ENCODE data around the gene RAP1GAP.
A peak's percentile ranks its signal among the peaks of the same experiment; 100 is the strongest.

The RAP1GAP gene

GRCh38 chr1:21576031-21576797 lies 92.9 kb downstream of the RAP1GAP start:
- no peak overlapping the region for H3K4me3 ChIP-seq (ENCODE audit: low read depth, low read length)
- no peak for TF ChIP-seq CTCF (IDR thresholded peaks at IDR 0.05; ENCODE audit: low read depth, low read length)

GRCh38 chr1:21575351-21575942 lies 93.7 kb downstream of the RAP1GAP start:
- TF ChIP-seq CTCF (IDR thresholded peaks at IDR 0.05; ENCODE audit: low read depth, low read length): no peak

GRCh38 chr1:21574466-21575151 lies 94.5 kb downstream of the RAP1GAP start:
- H3K4me3 ChIP-seq (ENCODE audit: low read depth, low read length): no peak overlapping the region
- no peak for TF ChIP-seq CTCF (IDR thresholded peaks at IDR 0.05; ENCODE audit: low read depth, low read length)

More at GRCh38 chr1:21575351-21575942, 93.7 kb downstream of the RAP1GAP start:
- no peak overlapping the region for H3K4me3 ChIP-seq (ENCODE audit: low read depth, low read length)

GRCh38 chr1:21573971-21574465 lies 95.1 kb downstream of the RAP1GAP start:
- no peak overlapping the region for H3K4me3 ChIP-seq (ENCODE audit: low read depth, low read length)
- TF ChIP-seq CTCF (IDR thresholded peaks at IDR 0.05; ENCODE audit: low read depth, low read length): peak; percentile 64

- no peak overlapping the region for H3K4me3 ChIP-seq (ENCODE audit: low read depth, low read length)
- no peak for TF ChIP-seq CTCF (IDR thresholded peaks at IDR 0.05; ENCODE audit: low read depth, low read length)
These were observed 95.7 kb downstream of the RAP1GAP start for GRCh38 chr1:21573475-21573874.

GRCh38 chr1:21572735-21573277 lies 96.4 kb downstream of the RAP1GAP start:
- no peak for TF ChIP-seq CTCF (IDR thresholded peaks at IDR 0.05; ENCODE audit: low read depth, low read length)
- H3K4me3 ChIP-seq (ENCODE audit: low read depth, low read length): no peak overlapping the region
